GM12865 (cell line): Measurements from ENCODE around the gene PLXNB1.

Experiments used
- DNase-seq: peaks from one replicate; pipeline ENCODE4 v3.0.0; 2010; ENCODE audit warnings: low read depth
- H3K4me3 ChIP-seq: 2 replicates; pipeline ENCODE4 v1.5.1; 2011; ENCODE audit warnings: mild to moderate bottlenecking, low read depth, low read length, control low read depth
- CTCF ChIP-seq: IDR thresholded peaks from 2 replicates; pipeline ENCODE4 v1.5.1; 2011; ENCODE audit warnings: low read length, control low read depth, low read depth, inconsistent platforms; ENCODE audit not compliant: insufficient read depth; ENCODE audit errors: missing control alignments

Gene PLXNB1

GRCh38 chr3:48467473-48468267 is 37.8 kb upstream of the PLXNB1 start:
- TF ChIP-seq CTCF, result no peak
- DNase-seq, result no peak

GRCh38 chr3:48467110-48467454 is 37.2 kb upstream of the PLXNB1 start:
- H3K4me3 ChIP-seq, result peak overlapping the region; percentile 85
- TF ChIP-seq CTCF, result no peak
- DNase-seq, result peak; percentile 37

More at GRCh38 chr3:48467473-48468267, 37.8 kb upstream of the PLXNB1 start:
- peak overlapping the region; percentile 85 for H3K4me3 ChIP-seq

GRCh38 chr3:48466386-48467109 is 36.7 kb upstream of the PLXNB1 start:
- peak; percentile 49 for DNase-seq
- peak overlapping the region; percentile 85 for H3K4me3 ChIP-seq
- no peak for TF ChIP-seq CTCF

- peak overlapping the region; percentile 85 for H3K4me3 ChIP-seq
- DNase-seq, result peak; percentile 91
- TF ChIP-seq CTCF, result peak; percentile 45
Observed at GRCh38 chr3:48465531-48466378, 35.9 kb upstream of the PLXNB1 start.

DNA sequence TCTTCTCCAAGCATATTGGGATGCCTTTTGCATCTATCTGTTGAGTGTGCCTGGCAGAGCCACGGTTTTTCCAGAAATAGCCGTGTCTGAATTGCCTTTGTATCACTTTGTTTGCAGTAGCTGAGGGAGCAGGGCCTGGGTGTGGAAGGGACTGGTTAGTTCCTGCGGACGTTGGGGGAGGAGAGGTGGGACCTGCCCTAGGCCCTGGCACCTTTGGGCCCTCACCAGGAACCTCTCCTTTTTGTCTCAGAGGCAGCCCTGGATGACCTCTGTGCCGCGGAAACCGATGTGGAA is 35.3 kb upstream of the PLXNB1 start:
- DNase-seq, result no peak
- TF ChIP-seq CTCF, result no peak
- H3K4me3 ChIP-seq, result no peak overlapping the region

DNA sequence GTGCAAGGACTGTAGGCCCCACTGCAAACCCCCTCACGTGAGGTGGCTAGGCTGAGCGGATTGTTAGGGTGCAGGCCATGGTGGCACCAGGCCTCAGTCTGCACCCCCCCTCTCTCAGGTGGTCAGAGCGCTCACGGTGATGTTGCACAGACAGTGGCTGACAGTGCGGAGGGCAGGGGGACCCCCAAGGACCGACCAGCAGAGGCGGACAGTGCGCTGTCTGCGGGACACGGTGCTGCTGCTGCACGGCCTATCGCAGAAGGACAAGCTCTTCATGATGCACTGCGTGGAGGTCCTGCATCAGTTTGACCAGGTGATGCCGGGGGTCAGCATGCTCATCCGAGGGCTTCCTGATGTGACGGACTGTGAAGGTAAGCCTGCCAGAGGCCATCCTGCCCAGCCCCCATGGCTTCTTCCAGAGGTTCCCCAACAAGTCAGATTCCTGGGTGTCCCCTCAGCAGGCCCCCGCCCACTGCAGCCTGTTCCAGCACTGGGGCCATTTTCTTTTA is 34.9 kb upstream of the PLXNB1 start:
- no peak for DNase-seq

More for the DNA sequence above, 34.9 kb upstream of the PLXNB1 start:
- no peak for TF ChIP-seq CTCF
- no peak overlapping the region for H3K4me3 ChIP-seq
